GM18519 (cell line): Measurements from ENCODE around the gene COL5A3.
"Not testable (repeated sequence)": the region's sequence is repeated elsewhere in the genome, so short reads cannot be mapped to it uniquely, and the experiment has no call there.

Experiments
- ATAC-seq: cut with Tn5 transposase; IDR thresholded peaks from one replicate; pipeline ENCODE4 v1.9.1; 2021; ENCODE audit warnings: mild to moderate bottlenecking, moderate library complexity; ENCODE audit not compliant: unreplicated experiment, low FRiP score

COL5A3 gene

GRCh38 chr19:9981406-9982260 is 28.7 kb downstream of the COL5A3 start:
- no peak for ATAC-seq

- no peak for ATAC-seq
Observed at GRCh38 chr19:9972103-9972502, 38.2 kb downstream of the COL5A3 start.

- ATAC-seq: no peak
Observed at GRCh38 chr19:9971166-9971897, 39.0 kb downstream of the COL5A3 start.

- ATAC-seq: no peak
Observed at GRCh38 chr19:9970481-9970880, 39.8 kb downstream of the COL5A3 start.

- no peak for ATAC-seq
Observed at GRCh38 chr19:9969688-9969975, 40.7 kb downstream of the COL5A3 start.

- ATAC-seq: no peak
Observed at GRCh38 chr19:9968820-9969687, 41.2 kb downstream of the COL5A3 start.

- no peak for ATAC-seq
Observed at GRCh38 chr19:9967326-9967725, 43.0 kb downstream of the COL5A3 start.

- ATAC-seq: no peak
Observed at GRCh38 chr19:9966448-9966847, 43.9 kb downstream of the COL5A3 start.

- ATAC-seq: no peak
Observed at GRCh38 chr19:9966024-9966423, 44.3 kb downstream of the COL5A3 start.

- ATAC-seq: no peak
Observed at GRCh38 chr19:9962623-9963290, 47.5 kb downstream of the COL5A3 start.

- no peak for ATAC-seq
Observed at GRCh38 chr19:9961103-9961502, 49.2 kb downstream of the COL5A3 start.

GRCh38 chr19:9958379-9958821 is 51.9 kb downstream of the COL5A3 start:
- no peak for ATAC-seq

- ATAC-seq: no peak
Observed at GRCh38 chr19:9956956-9957355, 53.3 kb downstream of the COL5A3 start.

- ATAC-seq: no peak
Observed at GRCh38 chr19:9953802-9954542, 56.3 kb downstream of the COL5A3 start.

GRCh38 chr19:9952276-9952675 is 58.0 kb downstream of the COL5A3 start:
- no peak for ATAC-seq

GRCh38 chr19:9947441-9947840 is 62.9 kb downstream of the COL5A3 start:
- ATAC-seq: no peak

- ATAC-seq: not testable (repeated sequence)
Observed at GRCh38 chr19:9946528-9947125, 63.7 kb downstream of the COL5A3 start.

- ATAC-seq: no peak
Observed at GRCh38 chr19:9945319-9945966, 64.9 kb downstream of the COL5A3 start.

- no peak for ATAC-seq
Observed at GRCh38 chr19:9943744-9944143, 66.6 kb downstream of the COL5A3 start.
